HepG2 (cell line): ENCODE results near the gene ZNF813. TPM values are rescaled to one million over a fixed set of nuclear protein-coding genes. Genes with fewer than 3 reads are reported as not detected.
A peak's percentile ranks its signal among the peaks of the same experiment; 100 is the strongest.

Source experiments
- CREB1 ChIP-seq, 2 experiments: fragments of 450-650 bp in 1 of 2; IDR thresholded peaks; 2 replicates each; pipeline ENCODE4 v1.6.1; 2016 to 2017; ENCODE audit warnings: control low read depth in 1 of 2, mild to moderate bottlenecking in 1 of 2, missing compliant biosample characterization in 1 of 2, missing genetic modification characterization in 1 of 2
- HOXA9 ChIP-seq: sonication (generic); formaldehyde crosslinking; IDR thresholded peaks from 2 replicates; pipeline ENCODE4 v1.8.1; 2022; ENCODE audit warnings: missing genetic modification reagents, mild to moderate bottlenecking, moderate library complexity, borderline replicate concordance
- KMT2A ChIP-seq: sonication (generic); formaldehyde crosslinking; IDR thresholded peaks from 2 replicates; pipeline ENCODE4 v1.4.0; 2020; ENCODE audit warnings: missing genetic modification reagents
- LCORL ChIP-seq, 2 experiments: fragments of 450-650 bp in 1 of 2; sonication (generic) in 1 of 2; formaldehyde crosslinking in 1 of 2; IDR thresholded peaks; 2 replicates each; pipeline versions ENCODE4 v1.5.0 to v1.6.1; 2017 to 2020; ENCODE audit warnings: antibody characterized with exemption in 1 of 2, missing genetic modification reagents in 1 of 2
- MEIS2 ChIP-seq: sonication (generic); formaldehyde crosslinking; IDR thresholded peaks from 2 replicates; pipeline ENCODE4 v1.9.0; 2021; ENCODE audit warnings: mild to moderate bottlenecking, missing genetic modification reagents
- XBP1 ChIP-seq: sonication (generic); formaldehyde crosslinking; IDR thresholded peaks from 2 replicates; pipeline ENCODE4 v1.5.0; 2020; ENCODE audit warnings: missing genetic modification reagents
- XRCC5 ChIP-seq: fragments of 200-400 bp; formaldehyde crosslinking; optimal IDR thresholded peaks from 2 replicates; pipeline ENCODE3; 2017; ENCODE audit warnings: mild to moderate bottlenecking, low read length
- ZNF776 ChIP-seq: sonication (generic); formaldehyde crosslinking; IDR thresholded peaks from 2 replicates; pipeline ENCODE4 v1.4.0; 2020; ENCODE audit warnings: mild to moderate bottlenecking, missing genetic modification reagents
- ZSCAN30 ChIP-seq: sonication (generic); formaldehyde crosslinking; IDR thresholded peaks from 2 replicates; pipeline ENCODE4 v1.5.0; 2020; ENCODE audit warnings: mild to moderate bottlenecking, missing genetic modification reagents
- polyA plus RNA-seq, 8 experiments: library from polyadenylated mRNA; depleted of rRNA in 3 of 8; stranded (reverse) in 7 of 8; unstranded in 1 of 8; fragments of >200 nt; fragmentation: Illumina TruSeq in 4 of 8; extraction: Trizol in 4 of 8; gene quantifications; 2 replicates each; pipeline versions ENCODE4 v1.2.1 to v1.2.3, GENCODE V29; 2011 to 2016; ENCODE audit warnings: low read depth in 4 of 8, missing spikeins in 1 of 8, mixed read lengths in 1 of 8; ENCODE audit not compliant: insufficient read depth in 1 of 8
- total RNA-seq, 5 experiments: library from RNA; depleted of rRNA; stranded (reverse); fragments of >200 nt; fragmentation: Illumina TruSeq; extraction: Trizol; gene quantifications; 2 replicates each; pipeline ENCODE4 v1.2.3, GENCODE V29; 2016; ENCODE audit warnings: low read depth in 1 of 5
- TF ChIP-seq, protein P1 (sequence below): sonication (generic); formaldehyde crosslinking; IDR thresholded peaks from 2 replicates; pipeline ENCODE4 v1.9.0; 2021; ENCODE audit warnings: missing genetic modification reagents, borderline replicate concordance
- TF ChIP-seq, protein P2 (sequence below): sonication (generic); formaldehyde crosslinking; IDR thresholded peaks from 2 replicates; pipeline ENCODE4 v1.4.0; 2020; ENCODE audit warnings: low read depth, mild to moderate bottlenecking, missing genetic modification reagents
- TF ChIP-seq, protein P3 (sequence below): sonication (generic); formaldehyde crosslinking; IDR thresholded peaks from 2 replicates; pipeline ENCODE4 v1.5.1; 2020; ENCODE audit warnings: mild to moderate bottlenecking, missing genetic modification reagents, borderline replicate concordance
- TF ChIP-seq, protein P4 (sequence below): sonication (generic); formaldehyde crosslinking; IDR thresholded peaks from 2 replicates; pipeline ENCODE4 v1.4.0; 2020; ENCODE audit warnings: missing genetic modification reagents
- TF ChIP-seq, protein P5 (sequence below): sonication (generic); formaldehyde crosslinking; IDR thresholded peaks from 2 replicates; pipeline ENCODE4 v1.5.0; 2020; ENCODE audit warnings: missing genetic modification reagents

Gene ZNF813
- total and polyA plus RNA-seq, 2 of the 13 experiments (the other 11 are each of a cell fraction or from before 2014, with no cell fraction given), result 2.1 to 8.9 TPM

DNA sequence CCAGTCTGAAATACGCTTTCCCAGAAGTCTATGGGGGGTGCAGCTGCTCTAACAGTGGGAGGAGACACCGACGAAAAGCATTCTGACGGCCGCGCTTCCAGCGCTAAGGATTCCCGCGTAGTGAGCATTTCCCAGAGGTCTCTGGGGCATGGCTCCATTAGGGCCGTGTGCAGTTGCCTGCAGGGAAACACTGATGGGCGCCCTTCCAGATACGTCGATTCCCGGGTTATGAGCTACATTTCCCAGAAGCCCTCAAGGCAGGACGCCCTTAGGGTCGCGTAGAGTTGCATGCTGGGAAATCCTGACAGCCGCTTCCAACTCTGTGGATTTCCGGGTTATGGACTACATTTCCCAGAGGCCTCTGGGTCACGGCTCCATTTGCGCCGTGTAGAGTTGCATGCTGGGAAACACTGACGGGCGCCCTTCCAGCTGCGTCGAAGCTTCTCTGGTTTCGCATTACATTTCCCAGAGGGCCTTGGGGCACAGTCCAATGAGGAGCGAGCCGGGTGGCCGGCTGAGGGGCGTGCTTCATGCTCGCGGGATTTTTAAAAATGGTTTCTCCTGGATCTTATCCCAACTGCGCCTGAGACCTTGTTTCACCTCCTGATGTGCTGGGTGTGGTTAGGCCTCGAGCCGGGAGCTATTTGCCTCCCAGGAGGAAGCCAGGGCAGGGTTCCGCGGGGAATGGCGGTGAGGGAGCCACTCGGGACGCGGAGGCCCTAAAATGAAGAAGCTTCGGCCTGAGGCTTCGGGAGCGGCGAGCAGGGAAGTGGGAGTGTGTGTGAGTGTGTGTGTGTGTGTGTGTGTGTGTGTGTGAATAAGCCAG, 53.2 kb downstream of the ZNF813 start (continued):
- TF ChIP-seq, protein P1, sequence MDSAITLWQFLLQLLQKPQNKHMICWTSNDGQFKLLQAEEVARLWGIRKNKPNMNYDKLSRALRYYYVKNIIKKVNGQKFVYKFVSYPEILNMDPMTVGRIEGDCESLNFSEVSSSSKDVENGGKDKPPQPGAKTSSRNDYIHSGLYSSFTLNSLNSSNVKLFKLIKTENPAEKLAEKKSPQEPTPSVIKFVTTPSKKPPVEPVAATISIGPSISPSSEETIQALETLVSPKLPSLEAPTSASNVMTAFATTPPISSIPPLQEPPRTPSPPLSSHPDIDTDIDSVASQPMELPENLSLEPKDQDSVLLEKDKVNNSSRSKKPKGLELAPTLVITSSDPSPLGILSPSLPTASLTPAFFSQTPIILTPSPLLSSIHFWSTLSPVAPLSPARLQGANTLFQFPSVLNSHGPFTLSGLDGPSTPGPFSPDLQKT (CRISPR knock-in tag), result no peak
- TF ChIP-seq, protein P2, sequence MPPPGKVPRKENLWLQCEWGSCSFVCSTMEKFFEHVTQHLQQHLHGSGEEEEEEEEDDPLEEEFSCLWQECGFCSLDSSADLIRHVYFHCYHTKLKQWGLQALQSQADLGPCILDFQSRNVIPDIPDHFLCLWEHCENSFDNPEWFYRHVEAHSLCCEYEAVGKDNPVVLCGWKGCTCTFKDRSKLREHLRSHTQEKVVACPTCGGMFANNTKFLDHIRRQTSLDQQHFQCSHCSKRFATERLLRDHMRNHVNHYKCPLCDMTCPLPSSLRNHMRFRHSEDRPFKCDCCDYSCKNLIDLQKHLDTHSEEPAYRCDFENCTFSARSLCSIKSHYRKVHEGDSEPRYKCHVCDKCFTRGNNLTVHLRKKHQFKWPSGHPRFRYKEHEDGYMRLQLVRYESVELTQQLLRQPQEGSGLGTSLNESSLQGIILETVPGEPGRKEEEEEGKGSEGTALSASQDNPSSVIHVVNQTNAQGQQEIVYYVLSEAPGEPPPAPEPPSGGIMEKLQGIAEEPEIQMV, result no peak
- TF ChIP-seq ZSCAN30 (CRISPR knock-in tag) (no peak), KMT2A (no peak), HOXA9 (no peak), CREB1 (IDR thresholded peaks at IDR 0.05) (peak; percentile 85), CREB1 (CRISPR knock-in tag; IDR thresholded peaks at IDR 0.05) (peak; percentile 94), LCORL (IDR thresholded peaks at IDR 0.05) (no peak), LCORL (CRISPR knock-in tag; IDR thresholded peaks at IDR 0.05) (no peak), ZNF776 (no peak), XBP1 (CRISPR knock-in tag) (no peak), XRCC5 (peak; percentile 23), MEIS2 (CRISPR knock-in tag) (no peak)
- TF ChIP-seq, protein P3, sequence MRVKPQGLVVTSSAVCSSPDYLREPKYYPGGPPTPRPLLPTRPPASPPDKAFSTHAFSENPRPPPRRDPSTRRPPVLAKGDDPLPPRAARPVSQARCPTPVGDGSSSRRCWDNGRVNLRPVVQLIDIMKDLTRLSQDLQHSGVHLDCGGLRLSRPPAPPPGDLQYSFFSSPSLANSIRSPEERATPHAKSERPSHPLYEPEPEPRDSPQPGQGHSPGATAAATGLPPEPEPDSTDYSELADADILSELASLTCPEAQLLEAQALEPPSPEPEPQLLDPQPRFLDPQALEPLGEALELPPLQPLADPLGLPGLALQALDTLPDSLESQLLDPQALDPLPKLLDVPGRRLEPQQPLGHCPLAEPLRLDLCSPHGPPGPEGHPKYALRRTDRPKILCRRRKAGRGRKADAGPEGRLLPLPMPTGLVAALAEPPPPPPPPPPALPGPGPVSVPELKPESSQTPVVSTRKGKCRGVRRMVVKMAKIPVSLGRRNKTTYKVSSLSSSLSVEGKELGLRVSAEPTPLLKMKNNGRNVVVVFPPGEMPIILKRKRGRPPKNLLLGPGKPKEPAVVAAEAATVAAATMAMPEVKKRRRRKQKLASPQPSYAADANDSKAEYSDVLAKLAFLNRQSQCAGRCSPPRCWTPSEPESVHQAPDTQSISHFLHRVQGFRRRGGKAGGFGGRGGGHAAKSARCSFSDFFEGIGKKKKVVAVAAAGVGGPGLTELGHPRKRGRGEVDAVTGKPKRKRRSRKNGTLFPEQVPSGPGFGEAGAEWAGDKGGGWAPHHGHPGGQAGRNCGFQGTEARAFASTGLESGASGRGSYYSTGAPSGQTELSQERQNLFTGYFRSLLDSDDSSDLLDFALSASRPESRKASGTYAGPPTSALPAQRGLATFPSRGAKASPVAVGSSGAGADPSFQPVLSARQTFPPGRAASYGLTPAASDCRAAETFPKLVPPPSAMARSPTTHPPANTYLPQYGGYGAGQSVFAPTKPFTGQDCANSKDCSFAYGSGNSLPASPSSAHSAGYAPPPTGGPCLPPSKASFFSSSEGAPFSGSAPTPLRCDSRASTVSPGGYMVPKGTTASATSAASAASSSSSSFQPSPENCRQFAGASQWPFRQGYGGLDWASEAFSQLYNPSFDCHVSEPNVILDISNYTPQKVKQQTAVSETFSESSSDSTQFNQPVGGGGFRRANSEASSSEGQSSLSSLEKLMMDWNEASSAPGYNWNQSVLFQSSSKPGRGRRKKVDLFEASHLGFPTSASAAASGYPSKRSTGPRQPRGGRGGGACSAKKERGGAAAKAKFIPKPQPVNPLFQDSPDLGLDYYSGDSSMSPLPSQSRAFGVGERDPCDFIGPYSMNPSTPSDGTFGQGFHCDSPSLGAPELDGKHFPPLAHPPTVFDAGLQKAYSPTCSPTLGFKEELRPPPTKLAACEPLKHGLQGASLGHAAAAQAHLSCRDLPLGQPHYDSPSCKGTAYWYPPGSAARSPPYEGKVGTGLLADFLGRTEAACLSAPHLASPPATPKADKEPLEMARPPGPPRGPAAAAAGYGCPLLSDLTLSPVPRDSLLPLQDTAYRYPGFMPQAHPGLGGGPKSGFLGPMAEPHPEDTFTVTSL (CRISPR knock-in tag), result no peak
- TF ChIP-seq, protein P4, sequence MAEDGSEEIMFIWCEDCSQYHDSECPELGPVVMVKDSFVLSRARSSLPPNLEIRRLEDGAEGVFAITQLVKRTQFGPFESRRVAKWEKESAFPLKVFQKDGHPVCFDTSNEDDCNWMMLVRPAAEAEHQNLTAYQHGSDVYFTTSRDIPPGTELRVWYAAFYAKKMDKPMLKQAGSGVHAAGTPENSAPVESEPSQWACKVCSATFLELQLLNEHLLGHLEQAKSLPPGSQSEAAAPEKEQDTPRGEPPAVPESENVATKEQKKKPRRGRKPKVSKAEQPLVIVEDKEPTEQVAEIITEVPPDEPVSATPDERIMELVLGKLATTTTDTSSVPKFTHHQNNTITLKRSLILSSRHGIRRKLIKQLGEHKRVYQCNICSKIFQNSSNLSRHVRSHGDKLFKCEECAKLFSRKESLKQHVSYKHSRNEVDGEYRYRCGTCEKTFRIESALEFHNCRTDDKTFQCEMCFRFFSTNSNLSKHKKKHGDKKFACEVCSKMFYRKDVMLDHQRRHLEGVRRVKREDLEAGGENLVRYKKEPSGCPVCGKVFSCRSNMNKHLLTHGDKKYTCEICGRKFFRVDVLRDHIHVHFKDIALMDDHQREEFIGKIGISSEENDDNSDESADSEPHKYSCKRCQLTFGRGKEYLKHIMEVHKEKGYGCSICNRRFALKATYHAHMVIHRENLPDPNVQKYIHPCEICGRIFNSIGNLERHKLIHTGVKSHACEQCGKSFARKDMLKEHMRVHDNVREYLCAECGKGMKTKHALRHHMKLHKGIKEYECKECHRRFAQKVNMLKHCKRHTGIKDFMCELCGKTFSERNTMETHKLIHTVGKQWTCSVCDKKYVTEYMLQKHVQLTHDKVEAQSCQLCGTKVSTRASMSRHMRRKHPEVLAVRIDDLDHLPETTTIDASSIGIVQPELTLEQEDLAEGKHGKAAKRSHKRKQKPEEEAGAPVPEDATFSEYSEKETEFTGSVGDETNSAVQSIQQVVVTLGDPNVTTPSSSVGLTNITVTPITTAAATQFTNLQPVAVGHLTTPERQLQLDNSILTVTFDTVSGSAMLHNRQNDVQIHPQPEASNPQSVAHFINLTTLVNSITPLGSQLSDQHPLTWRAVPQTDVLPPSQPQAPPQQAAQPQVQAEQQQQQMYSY, result no peak
- TF ChIP-seq, protein P5, sequence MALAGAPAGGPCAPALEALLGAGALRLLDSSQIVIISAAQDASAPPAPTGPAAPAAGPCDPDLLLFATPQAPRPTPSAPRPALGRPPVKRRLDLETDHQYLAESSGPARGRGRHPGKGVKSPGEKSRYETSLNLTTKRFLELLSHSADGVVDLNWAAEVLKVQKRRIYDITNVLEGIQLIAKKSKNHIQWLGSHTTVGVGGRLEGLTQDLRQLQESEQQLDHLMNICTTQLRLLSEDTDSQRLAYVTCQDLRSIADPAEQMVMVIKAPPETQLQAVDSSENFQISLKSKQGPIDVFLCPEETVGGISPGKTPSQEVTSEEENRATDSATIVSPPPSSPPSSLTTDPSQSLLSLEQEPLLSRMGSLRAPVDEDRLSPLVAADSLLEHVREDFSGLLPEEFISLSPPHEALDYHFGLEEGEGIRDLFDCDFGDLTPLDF, result no peak
